ENCODE measurements around the gene WDR48. TPM values are rescaled to one million over a fixed set of nuclear protein-coding genes. Genes with fewer than 3 reads are reported as not detected.
A peak's percentile ranks its signal among the peaks of the same experiment; 100 is the strongest.
"Not testable (repeated sequence)": the region's sequence is repeated elsewhere in the genome, so short reads cannot be mapped to it uniquely, and the experiment has no call there.

WDR48 gene
- total RNA-seq, 1 experiment from 2014 or later, result 17.4 TPM

- no peaks in the 10 kb centered on the region for H3K27me3 ChIP-seq (replicated peaks)
- DNase-seq (ENCODE audit: low read depth in 1 of 2, low spot score in 2 of 2), result no peak
- H3K27ac ChIP-seq, result no peak overlapping the region
- no peaks in the 10 kb centered on the region for H3K9me3 ChIP-seq (replicated peaks)
- no peaks in the 10 kb centered on the region for H3K4me1 ChIP-seq (replicated peaks)
- no peaks in the 10 kb centered on the region for H3K36me3 ChIP-seq
- no peak overlapping the region for H3K4me3 ChIP-seq
Measured at GRCh38 chr3:39029556-39029955, 22.3 kb upstream of the WDR48 start.

GRCh38 chr3:39038165-39038564 lies 13.7 kb upstream of the WDR48 start:
- no peaks in the 10 kb centered on the region for H3K9me3 ChIP-seq (replicated peaks)
- no peaks in the 10 kb centered on the region for H3K36me3 ChIP-seq
- H3K27ac ChIP-seq, result peak overlapping the region; percentile 29
- no peaks in the 10 kb centered on the region for H3K27me3 ChIP-seq (replicated peaks)
- H3K4me1 ChIP-seq (replicated peaks), result peaks cover 11% of the 10 kb centered on the region
- no peak overlapping the region for H3K4me3 ChIP-seq
- DNase-seq (ENCODE audit: low read depth in 1 of 2, low spot score in 2 of 2), result peak in 1 of 2 experiments; percentile 63

GRCh38 chr3:39050029-39050428 lies 1.8 kb upstream of the WDR48 start:
- no peak overlapping the region for H3K27ac ChIP-seq
- no peak for DNase-seq (ENCODE audit: low read depth in 1 of 2, low spot score in 2 of 2)

GRCh38 chr3:39052583-39052982 lies 767 bp downstream of the WDR48 start:
- Histone ChIP-seq H3K4me3 (peak overlapping the region; percentile 90), H3K4me1 (replicated peaks) (peaks cover 17% of the 10 kb centered on the region), H3K27me3 (replicated peaks) (no peaks in the 10 kb centered on the region), H3K9me3 (replicated peaks) (no peaks in the 10 kb centered on the region), H3K27ac (peak overlapping the region; percentile 88), H3K36me3 (peaks cover 9% of the 10 kb centered on the region; the same call in 1 of the 2 replicates)
- DNase-seq (ENCODE audit: low read depth in 1 of 2, low spot score in 2 of 2), result no peak

More at GRCh38 chr3:39050029-39050428, 1.8 kb upstream of the WDR48 start:
- no peaks in the 10 kb centered on the region for H3K27me3 ChIP-seq (replicated peaks)
- H3K9me3 ChIP-seq (replicated peaks), result no peaks in the 10 kb centered on the region
- H3K36me3 ChIP-seq, result peaks cover 9% of the 10 kb centered on the region; the same call in 1 of the 2 replicates
- no peak overlapping the region for H3K4me3 ChIP-seq
- peaks cover 14% of the 10 kb centered on the region for H3K4me1 ChIP-seq (replicated peaks)

- no peak for DNase-seq (ENCODE audit: low read depth in 1 of 2, low spot score in 2 of 2)
- Histone ChIP-seq H3K4me1 (replicated peaks) (peaks cover 17% of the 10 kb centered on the region), H3K36me3 (peaks cover 9% of the 10 kb centered on the region; the same call in 1 of the 2 replicates), H3K4me3 (no peak overlapping the region), H3K27ac (no peak overlapping the region), H3K27me3 (replicated peaks) (no peaks in the 10 kb centered on the region), H3K9me3 (replicated peaks) (no peaks in the 10 kb centered on the region)
Measured at GRCh38 chr3:39053696-39054095, 1.9 kb downstream of the WDR48 start.

GRCh38 chr3:39056151-39056550 lies 4.3 kb downstream of the WDR48 start:
- peaks cover 9% of the 10 kb centered on the region; the same call in 1 of the 2 replicates for H3K36me3 ChIP-seq
- H3K4me1 ChIP-seq (replicated peaks), result peaks cover 16% of the 10 kb centered on the region
- H3K27me3 ChIP-seq (replicated peaks), result no peaks in the 10 kb centered on the region
- no peak overlapping the region for H3K27ac ChIP-seq
- DNase-seq (ENCODE audit: low read depth in 1 of 2, low spot score in 2 of 2), result no peak
- no peaks in the 10 kb centered on the region for H3K9me3 ChIP-seq (replicated peaks)
- no peak overlapping the region for H3K4me3 ChIP-seq

- H3K4me3 ChIP-seq; H3K36me3 ChIP-seq; H3K4me1 ChIP-seq (replicated peaks); H3K27me3 ChIP-seq (replicated peaks); H3K27ac ChIP-seq; H3K9me3 ChIP-seq (replicated peaks); DNase-seq (ENCODE audit: low read depth in 1 of 2, low spot score in 2 of 2): not testable (repeated sequence)
Measured at GRCh38 chr3:39061228-39061627, 9.4 kb downstream of the WDR48 start.

- Histone ChIP-seq H3K9me3 (replicated peaks) (no peaks in the 10 kb centered on the region), H3K4me3 (no peak overlapping the region), H3K27me3 (replicated peaks) (no peaks in the 10 kb centered on the region), H3K27ac (no peak overlapping the region), H3K4me1 (replicated peaks) (0 out of 2 replicates have a peak, but pooled peaks cover 3% of the 10 kb centered on the region), H3K36me3 (0 out of 2 replicates have a peak, but pooled peaks cover 4% of the 10 kb centered on the region)
- DNase-seq (ENCODE audit: low read depth in 1 of 2, low spot score in 2 of 2), result no peak
Measured at GRCh38 chr3:39062180-39062579, 10.4 kb downstream of the WDR48 start.

- Histone ChIP-seq H3K4me1 (replicated peaks) (0 out of 2 replicates have a peak, but pooled peaks cover 3% of the 10 kb centered on the region), H3K27me3 (replicated peaks) (no peaks in the 10 kb centered on the region), H3K4me3 (no peak overlapping the region), H3K9me3 (replicated peaks) (no peaks in the 10 kb centered on the region), H3K27ac (no peak overlapping the region), H3K36me3 (0 out of 2 replicates have a peak, but pooled peaks cover 6% of the 10 kb centered on the region)
- DNase-seq (ENCODE audit: low read depth in 1 of 2, low spot score in 2 of 2), result no peak
Measured at GRCh38 chr3:39063143-39063542, 11.3 kb downstream of the WDR48 start.

- DNase-seq (ENCODE audit: low read depth in 1 of 2, low spot score in 2 of 2), result no peak
- Histone ChIP-seq H3K4me3 (no peak overlapping the region), H3K9me3 (replicated peaks) (no peaks in the 10 kb centered on the region), H3K27me3 (replicated peaks) (no peaks in the 10 kb centered on the region), H3K27ac (no peak overlapping the region; the same call in 1 of the 2 replicates), H3K4me1 (replicated peaks) (0 out of 2 replicates have a peak, but pooled peaks cover 3% of the 10 kb centered on the region), H3K36me3 (peaks cover 9% of the 10 kb centered on the region; the same call in 1 of the 2 replicates)
Measured at GRCh38 chr3:39064646-39065045, 12.8 kb downstream of the WDR48 start.

- Histone ChIP-seq H3K9me3 (replicated peaks) (no peaks in the 10 kb centered on the region), H3K4me1 (replicated peaks) (0 out of 2 replicates have a peak, but pooled peaks cover 3% of the 10 kb centered on the region), H3K27me3 (replicated peaks) (no peaks in the 10 kb centered on the region), H3K4me3 (no peak overlapping the region), H3K36me3 (peaks cover 9% of the 10 kb centered on the region; the same call in 1 of the 2 replicates), H3K27ac (no peak overlapping the region; the same call in 1 of the 2 replicates)
- peak in 1 of 2 experiments; percentile 7 for DNase-seq (ENCODE audit: low read depth in 1 of 2, low spot score in 2 of 2)
Measured at GRCh38 chr3:39065197-39065596, 13.4 kb downstream of the WDR48 start.

GRCh38 chr3:39067286-39067685 lies 15.5 kb downstream of the WDR48 start:
- Histone ChIP-seq H3K4me3 (no peak overlapping the region), H3K36me3 (peaks cover 9% of the 10 kb centered on the region; the same call in 1 of the 2 replicates), H3K9me3 (replicated peaks) (no peaks in the 10 kb centered on the region), H3K27me3 (replicated peaks) (no peaks in the 10 kb centered on the region), H3K4me1 (replicated peaks) (0 out of 2 replicates have a peak, but pooled peaks cover 3% of the 10 kb centered on the region), H3K27ac (no peak overlapping the region)
- no peak for DNase-seq (ENCODE audit: low read depth in 1 of 2, low spot score in 2 of 2)

- no peak for DNase-seq (ENCODE audit: low read depth in 1 of 2, low spot score in 2 of 2)
- no peak overlapping the region for H3K4me3 ChIP-seq
- H3K36me3 ChIP-seq, result peaks cover 9% of the 10 kb centered on the region; the same call in 1 of the 2 replicates
- 0 out of 2 replicates have a peak, but pooled peaks cover 3% of the 10 kb centered on the region for H3K4me1 ChIP-seq (replicated peaks)
- H3K27me3 ChIP-seq (replicated peaks), result no peaks in the 10 kb centered on the region
- no peaks in the 10 kb centered on the region for H3K9me3 ChIP-seq (replicated peaks)
- no peak overlapping the region for H3K27ac ChIP-seq
Measured at GRCh38 chr3:39068556-39068955, 16.7 kb downstream of the WDR48 start.

- H3K27ac ChIP-seq, result no peak overlapping the region
- H3K36me3 ChIP-seq, result peaks cover 17% of the 10 kb centered on the region
- no peak for DNase-seq (ENCODE audit: low read depth in 1 of 2, low spot score in 2 of 2)
- H3K4me3 ChIP-seq, result no peak overlapping the region
- no peaks in the 10 kb centered on the region for H3K27me3 ChIP-seq (replicated peaks)
- H3K4me1 ChIP-seq (replicated peaks), result no peaks in the 10 kb centered on the region
- no peaks in the 10 kb centered on the region for H3K9me3 ChIP-seq (replicated peaks)
Measured at GRCh38 chr3:39075910-39076309, 24.1 kb downstream of the WDR48 start.

GRCh38 chr3:39079530-39079929 lies 27.7 kb downstream of the WDR48 start:
- Histone ChIP-seq H3K4me1 (replicated peaks) (no peaks in the 10 kb centered on the region), H3K36me3 (peaks cover 19% of the 10 kb centered on the region), H3K27me3 (replicated peaks) (no peaks in the 10 kb centered on the region), H3K9me3 (replicated peaks) (no peaks in the 10 kb centered on the region), H3K27ac (no peak overlapping the region), H3K4me3 (no peak overlapping the region)
- no peak for DNase-seq (ENCODE audit: low read depth in 1 of 2, low spot score in 2 of 2)
